Hematopoietic multipotent progenitor cell treated with erythropoietin and hydrocortisone succinate and interleukin-3 and kit ligand, for 8 days (in vitro differentiated cells): Measurements from ENCODE around the gene GFRAL.
"Not testable (repeated sequence)": the region's sequence is repeated elsewhere in the genome, so short reads cannot be mapped to it uniquely, and the experiment has no call there.

Experiments
- DNase-seq: peaks from one replicate; pipeline ENCODE4 v3.0.0-alpha.2; 2015

Gene GFRAL, protein sequence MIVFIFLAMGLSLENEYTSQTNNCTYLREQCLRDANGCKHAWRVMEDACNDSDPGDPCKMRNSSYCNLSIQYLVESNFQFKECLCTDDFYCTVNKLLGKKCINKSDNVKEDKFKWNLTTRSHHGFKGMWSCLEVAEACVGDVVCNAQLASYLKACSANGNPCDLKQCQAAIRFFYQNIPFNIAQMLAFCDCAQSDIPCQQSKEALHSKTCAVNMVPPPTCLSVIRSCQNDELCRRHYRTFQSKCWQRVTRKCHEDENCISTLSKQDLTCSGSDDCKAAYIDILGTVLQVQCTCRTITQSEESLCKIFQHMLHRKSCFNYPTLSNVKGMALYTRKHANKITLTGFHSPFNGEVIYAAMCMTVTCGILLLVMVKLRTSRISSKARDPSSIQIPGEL

DNA sequence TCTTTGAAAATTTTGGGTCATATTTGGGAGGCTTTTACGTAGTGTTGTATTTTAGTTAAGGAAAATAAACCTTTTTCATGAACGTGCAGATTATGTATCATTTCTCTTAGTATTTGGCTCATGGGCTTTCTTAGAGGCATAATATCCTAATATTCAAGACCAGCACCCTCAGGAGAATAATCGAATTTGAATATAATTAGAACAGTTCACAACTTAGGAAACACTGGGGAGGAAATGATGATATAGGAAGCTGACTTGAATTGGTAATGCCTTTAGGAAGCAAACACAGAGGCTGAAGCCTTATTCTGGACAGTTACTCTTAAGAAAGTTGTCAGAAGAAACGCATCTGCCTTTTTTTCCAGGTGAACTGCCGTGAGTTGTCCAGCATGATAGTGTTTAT, at the start of gene GFRAL:
TSS of gene GFRAL (plus strand) at position 301 of the 400 bp plus-strand sequence. CDS start at position 387, 86 bp downstream.
- no peak for DNase-seq

- no peak for DNase-seq
These were observed 49.6 kb upstream of the GFRAL start for GRCh38 chr6:55277646-55278045.

GRCh38 chr6:55281215-55281614, 46.1 kb upstream of the GFRAL start:
- no peak for DNase-seq

DNA sequence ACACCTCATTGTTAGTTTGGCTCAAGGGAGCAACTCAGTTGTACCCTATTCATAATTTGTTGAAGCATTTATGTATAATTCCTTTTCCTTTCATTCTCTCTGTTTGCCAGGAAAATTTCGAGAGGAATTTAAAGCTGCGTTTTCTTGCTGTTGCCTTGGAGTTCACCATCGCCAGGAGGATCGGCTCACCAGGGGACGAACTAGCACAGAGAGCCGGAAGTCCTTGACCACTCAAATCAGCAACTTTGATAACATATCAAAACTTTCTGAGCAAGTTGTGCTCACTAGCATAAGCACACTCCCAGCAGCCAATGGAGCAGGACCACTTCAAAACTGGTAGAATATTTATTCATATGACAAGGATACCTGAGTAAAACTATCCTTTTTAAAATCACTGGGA, 45.2 kb upstream of the GFRAL start:
- DNase-seq = no peak

GRCh38 chr6:55286824-55287223, 40.4 kb upstream of the GFRAL start:
- DNase-seq = no peak

GRCh38 chr6:55290736-55291135, 36.5 kb upstream of the GFRAL start:
- no peak for DNase-seq

DNA sequence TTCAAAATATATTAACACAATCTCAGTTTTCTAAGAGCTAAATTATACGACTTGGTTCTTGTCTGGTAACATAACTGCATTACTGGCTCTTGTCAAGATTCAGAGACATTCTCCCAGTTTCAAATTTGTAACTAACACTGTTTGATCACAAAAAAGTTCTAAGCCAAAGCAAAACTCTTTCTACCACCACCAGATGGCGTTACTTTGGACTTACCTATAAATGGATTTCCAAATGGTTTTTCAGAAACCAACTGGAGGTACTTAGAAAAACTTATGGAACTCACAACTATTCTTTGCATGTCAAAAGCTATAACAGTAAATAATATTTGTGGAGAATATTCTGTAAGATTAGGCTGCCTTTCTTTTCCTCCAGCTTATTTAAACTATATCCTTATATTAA, 34.2 kb upstream of the GFRAL start:
- peak; percentile 20 for DNase-seq

DNA sequence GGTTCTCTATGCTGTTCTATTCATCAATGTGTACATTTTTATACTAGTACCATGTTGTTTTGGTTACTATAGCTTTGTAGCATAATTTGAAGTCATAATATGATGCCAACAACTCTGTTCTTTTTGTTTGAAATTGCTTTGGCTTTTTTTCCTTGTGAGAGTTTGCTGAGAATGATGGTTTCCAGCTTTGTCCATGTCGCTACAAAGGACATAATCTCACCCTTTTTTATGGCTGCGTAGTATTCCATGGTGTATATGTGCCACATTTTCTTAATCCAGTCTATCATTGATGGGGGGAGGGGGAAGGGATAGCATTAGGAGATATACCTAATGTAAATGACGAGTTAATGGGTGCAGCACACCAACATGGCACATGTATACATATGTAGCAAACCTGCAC, 30.1 kb upstream of the GFRAL start:
- not testable (repeated sequence) for DNase-seq

- DNase-seq = no peak
These were observed 27.8 kb upstream of the GFRAL start for GRCh38 chr6:55299286-55299985.

GRCh38 chr6:55304747-55305146, 22.5 kb upstream of the GFRAL start:
- DNase-seq = no peak

DNA sequence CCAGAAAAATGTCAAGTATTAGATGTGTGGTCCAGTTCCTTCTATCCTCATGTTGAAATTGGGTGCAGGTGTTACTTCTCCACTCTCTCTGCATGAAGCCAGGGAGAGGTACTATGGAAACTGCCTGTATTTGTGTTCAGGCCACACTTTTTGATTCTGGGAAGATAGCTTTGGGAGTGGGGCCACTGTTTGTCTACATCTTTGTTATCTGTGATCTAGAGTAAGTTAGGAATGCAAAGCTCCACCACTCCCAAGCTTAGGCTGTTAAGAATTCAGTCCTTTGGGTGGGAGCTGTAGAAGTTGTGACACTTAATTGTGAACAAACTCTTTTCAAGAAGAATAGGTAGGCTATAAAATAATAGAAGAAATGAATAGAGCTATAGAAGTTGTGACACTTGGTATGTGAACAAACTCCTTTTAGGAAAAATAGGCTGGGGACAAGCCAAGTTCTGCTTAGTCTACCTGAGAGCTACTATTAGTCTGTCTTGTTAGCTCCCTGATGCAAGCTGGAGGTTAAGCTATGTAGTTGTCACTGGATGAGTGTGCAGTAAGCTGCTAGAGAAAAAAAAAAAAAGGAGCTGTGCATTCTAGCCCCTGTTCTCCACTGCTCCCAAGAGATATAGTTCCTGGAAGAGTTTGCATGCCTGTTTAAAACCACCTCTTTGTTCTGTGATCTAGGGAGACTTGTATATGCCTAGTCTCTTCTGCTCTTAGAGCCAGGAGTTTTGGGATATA, 7.1 kb upstream of the GFRAL start:
- DNase-seq = no peak

- DNase-seq = no peak
These were observed 6.6 kb upstream of the GFRAL start for GRCh38 chr6:55320696-55321086.

DNA sequence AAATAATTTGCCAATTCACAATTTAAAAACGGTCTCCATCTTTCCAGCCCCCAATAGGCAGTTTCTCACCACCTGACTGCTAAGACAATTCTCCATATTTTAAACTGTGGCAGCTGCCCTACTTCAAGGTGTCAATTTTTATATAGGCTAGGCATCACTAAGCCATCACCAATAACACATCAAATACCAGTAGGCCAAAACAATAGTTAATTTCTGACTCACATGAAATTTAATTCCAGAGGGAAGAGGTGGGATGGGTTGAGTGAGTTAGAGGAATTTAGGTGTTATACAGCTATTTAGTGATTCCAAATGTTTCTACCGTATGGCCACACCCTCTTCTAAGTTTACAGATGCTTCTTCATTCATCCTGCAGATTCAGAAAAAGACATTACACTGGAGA, 49.9 kb downstream of the GFRAL start:
- no peak for DNase-seq

GRCh38 chr6:55379471-55379870, 52.2 kb downstream of the GFRAL start:
- no peak for DNase-seq

DNA sequence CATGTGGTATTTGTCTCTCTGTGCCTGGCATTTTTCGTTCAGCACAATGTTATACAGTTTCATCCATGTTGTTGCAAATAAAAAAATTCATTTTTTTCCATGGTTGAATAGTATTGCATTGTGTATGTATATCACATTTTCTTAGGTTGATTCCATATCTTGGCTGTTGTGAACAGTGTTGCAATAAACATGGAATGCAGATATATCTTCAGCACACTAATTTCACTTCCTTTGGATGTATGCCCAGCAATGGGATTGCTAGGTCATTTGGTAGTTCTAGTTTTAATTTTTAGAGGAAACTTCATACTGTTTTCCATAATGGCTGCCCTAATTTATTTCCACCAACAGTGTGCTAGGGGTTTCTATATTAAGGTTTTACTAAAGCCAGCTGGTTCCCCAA, 52.6 kb downstream of the GFRAL start:
- DNase-seq = no peak

GRCh38 chr6:55388211-55388610, 60.9 kb downstream of the GFRAL start:
- no peak for DNase-seq

DNA sequence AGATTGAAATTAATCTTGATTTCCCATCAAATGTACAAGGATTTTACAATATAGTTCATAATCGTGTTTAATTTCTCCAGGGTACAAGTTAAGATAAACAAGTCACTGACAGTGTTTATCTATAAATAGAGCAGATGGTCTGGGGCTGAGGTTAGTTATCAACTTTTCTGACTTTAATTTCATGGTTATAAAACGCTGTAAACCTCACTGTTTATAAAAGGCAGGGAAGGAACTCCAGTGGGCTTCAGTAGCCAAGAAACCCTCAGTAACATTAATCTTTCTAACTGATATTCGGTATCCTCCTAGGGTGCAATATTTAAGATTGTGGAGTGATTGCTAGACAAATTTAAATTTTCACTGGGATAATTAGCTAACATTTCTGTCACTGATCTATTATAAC, 68.6 kb downstream of the GFRAL start:
- DNase-seq = no peak

- DNase-seq = no peak
These were observed 70.7 kb downstream of the GFRAL start for GRCh38 chr6:55397986-55398385.

GRCh38 chr6:55399351-55399750, 72.1 kb downstream of the GFRAL start:
- no peak for DNase-seq

DNA sequence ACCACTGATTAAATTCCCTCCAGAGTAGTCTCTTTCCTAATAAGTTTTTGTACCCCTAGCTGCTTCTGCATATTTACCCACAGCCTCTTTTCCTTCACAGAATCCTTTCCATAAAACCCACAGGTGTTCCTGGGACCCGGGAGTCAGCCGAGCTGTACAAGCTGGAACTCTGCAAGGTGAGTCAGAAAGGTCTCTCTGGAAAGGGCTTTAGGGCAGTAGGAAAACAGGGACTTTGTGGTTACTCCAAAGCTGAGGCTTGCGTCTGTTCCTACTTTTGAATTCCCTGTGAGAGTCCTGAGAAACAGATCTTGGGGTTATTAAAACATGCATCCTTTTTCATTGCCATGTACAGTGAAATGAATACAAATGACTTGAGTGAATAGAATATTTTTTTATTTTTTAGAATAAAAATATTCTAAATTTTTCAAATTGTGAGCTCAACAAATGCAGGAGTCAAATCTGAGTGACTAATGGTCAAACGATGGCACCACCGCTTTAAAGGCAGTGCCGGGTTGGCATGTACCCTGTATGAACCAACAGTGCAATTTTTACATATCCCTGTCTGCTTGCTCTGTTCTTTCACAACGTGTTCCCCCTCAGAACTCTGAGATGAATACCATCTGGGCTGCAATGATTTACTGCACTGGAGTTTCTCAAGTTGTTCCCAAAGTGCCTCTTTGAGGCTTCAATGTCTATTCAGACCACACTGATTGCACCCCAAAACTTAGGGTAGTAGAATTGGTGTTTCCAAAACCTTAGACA, 78.4 kb downstream of the GFRAL start:
- no peak for DNase-seq

DNA sequence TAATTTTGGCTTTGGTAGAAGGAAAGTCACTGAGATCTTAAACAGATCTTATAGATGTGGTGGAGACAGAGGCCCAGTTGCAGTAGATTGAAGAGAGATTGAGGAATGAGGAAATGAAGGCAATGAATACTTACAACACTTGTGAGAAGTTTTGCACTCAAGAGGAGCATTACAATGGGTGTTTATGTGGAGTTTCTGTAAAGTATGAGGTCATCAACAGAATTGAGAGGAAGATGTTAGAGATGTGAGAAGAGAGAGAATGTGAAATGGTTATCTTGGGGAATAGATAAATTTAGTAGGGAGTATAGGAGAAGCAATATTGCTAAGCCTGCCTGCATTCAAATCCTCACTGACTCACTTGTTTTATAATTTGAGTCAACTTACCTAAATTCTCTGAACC, 83.4 kb downstream of the GFRAL start:
- DNase-seq = no peak

GRCh38 chr6:55423933-55424332, 96.7 kb downstream of the GFRAL start:
- no peak for DNase-seq
